ENCODE measurements around the gene CRIP3.
A peak's percentile ranks its signal among the peaks of the same experiment; 100 is the strongest.
"Not testable (repeated sequence)": the region's sequence is repeated elsewhere in the genome, so short reads cannot be mapped to it uniquely, and the experiment has no call there.

The CRIP3 gene

DNA sequence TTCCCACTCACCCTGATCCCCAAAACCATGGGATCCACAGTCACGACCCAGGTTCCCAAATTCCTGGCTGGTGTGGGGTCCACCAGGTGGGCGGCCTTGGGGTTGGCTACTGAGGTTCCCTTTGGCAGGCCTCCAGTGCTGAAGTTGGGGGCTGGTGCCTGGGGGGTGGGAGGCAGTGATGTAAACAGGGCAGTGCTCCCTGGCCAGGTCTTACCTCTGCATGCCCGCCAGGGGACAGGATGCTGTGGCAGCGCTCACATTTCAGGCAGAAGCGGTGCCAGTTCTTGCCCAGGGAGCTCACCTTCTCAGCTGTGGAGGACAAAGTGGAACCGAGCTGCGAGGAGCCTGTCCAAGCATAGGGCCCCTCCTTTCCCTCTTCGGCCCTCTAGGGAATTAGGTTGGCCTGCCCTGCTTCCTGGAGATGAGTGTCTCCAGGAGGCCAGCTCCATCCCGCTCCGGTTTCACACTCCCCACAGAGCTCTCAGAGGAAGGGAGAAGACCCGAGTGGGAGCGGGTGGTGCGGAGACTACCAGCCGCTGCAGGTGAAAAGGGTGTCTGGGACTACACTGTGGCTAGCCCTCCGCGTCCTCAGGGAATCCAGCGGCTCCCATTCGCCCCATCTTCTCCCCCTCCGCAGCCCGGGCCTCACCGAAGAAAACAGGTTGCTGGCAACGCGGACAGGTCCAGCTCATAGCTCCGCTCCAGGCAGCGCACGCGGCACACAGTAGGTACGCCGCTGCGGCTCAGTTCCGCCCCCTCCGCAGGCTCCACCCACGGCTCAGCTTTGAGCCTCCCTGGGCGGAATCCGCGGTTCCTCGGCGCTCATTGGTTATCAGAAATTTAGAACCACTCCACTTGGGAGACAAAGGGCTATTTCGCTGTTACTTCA, at the start of gene CRIP3:
CRIP3 (minus strand) TSS at position 726 of the 889 bp plus-strand sequence; CDS start at position 692, 34 bp downstream.
- TF ChIP-seq POLR2A (IDR thresholded peaks at IDR 0.05; ENCODE audit: low read depth, low read length): no peak
- no peak for FAIRE-seq
- DNase-seq (ENCODE audit: insufficient read length, low spot score): no peak

DNA sequence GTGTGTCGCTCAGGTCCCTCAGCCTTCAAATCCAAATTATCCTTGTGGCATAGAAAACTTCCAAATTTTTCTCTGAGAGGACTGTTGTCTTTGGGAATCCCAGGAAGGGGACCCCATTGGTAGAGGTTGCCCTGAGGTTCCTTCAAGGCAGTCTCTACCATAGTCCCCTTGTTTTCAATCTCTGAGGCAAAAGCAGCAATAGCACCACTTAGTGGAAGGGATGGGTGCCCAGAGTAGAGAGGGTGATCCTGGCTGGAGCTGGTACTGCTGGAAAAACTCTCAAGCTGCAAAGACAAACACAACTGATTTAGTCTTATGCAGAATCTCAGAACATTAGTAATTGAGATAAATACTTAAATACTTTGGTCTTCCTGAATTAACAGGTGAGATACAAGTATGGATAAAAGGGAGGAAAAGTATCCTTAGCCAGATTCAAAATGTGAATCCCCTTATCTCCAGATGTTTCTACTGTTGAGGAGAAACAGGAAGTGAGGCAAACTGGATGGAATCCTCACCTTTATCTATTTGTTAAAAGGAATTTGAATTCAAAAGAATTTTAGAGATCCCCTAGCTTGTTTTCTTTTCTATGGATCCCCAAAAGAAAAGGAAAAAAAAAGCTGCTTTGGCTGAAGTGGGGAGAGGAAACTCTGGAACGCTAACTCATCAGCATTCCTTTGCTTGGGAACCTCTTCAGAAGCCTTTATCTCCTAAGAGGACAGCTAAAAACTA, 47.4 kb upstream of the CRIP3 start:
- FAIRE-seq: no peak
- DNase-seq (ENCODE audit: insufficient read length, low spot score): no peak
- TF ChIP-seq POLR2A (IDR thresholded peaks at IDR 0.05; ENCODE audit: low read depth, low read length): no peak

DNA sequence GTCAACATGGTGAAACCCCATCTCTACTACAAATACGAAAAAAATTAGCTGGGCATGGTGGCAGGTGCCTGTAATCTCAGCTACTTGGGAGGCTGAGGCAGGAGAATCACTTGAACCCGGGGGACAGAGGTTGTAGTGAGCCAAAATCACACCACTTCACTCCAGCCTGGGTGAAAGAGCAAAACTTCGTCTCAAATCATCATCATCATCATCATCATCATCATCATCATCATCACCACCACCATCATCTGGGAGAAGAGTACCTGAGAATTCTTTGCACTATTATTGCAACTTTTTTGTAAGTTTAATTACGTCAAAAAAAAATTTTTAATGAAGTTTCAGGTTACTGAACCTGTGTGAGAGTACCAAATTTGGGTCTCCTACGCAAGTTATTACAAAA, 43.3 kb upstream of the CRIP3 start:
- FAIRE-seq; DNase-seq (ENCODE audit: insufficient read length, low spot score): not testable (repeated sequence)

GRCh38 chr6:43347444-43347843, 38.8 kb upstream of the CRIP3 start:
- TF ChIP-seq POLR2A (IDR thresholded peaks at IDR 0.05; ENCODE audit: low read depth, low read length): no peak
- FAIRE-seq: peak; percentile 6
- no peak for DNase-seq (ENCODE audit: insufficient read length, low spot score)

- FAIRE-seq: no peak
- TF ChIP-seq POLR2A (IDR thresholded peaks at IDR 0.05; ENCODE audit: low read depth, low read length): no peak
- DNase-seq (ENCODE audit: insufficient read length, low spot score): no peak
Measured at GRCh38 chr6:43347021-43347420, 38.4 kb upstream of the CRIP3 start.

- FAIRE-seq; DNase-seq (ENCODE audit: insufficient read length, low spot score): not testable (repeated sequence)
Measured at GRCh38 chr6:43346243-43346642, 37.6 kb upstream of the CRIP3 start.

GRCh38 chr6:43339168-43339567, 30.5 kb upstream of the CRIP3 start:
- DNase-seq (ENCODE audit: insufficient read length, low spot score): no peak
- FAIRE-seq: no peak
- TF ChIP-seq POLR2A (IDR thresholded peaks at IDR 0.05; ENCODE audit: low read depth, low read length): no peak

DNA sequence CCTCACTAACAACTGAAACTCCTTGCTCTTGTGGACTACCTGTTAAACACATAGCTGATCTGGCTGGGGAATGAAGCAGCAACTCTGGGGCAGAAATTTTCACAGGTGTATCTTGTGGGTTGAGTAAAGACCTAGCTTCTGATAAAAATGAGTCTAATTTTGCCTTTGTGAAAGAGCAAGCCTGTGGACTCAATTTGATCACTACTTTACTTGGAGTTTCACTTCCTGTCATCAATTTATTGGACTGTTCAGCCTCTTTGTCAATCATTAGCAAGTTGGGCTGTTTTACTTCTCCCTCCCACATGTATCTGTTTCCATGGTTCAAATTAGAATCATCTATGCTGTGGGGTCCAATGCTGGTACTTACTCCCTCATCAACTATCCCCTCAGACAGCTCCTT, 29.6 kb upstream of the CRIP3 start:
- FAIRE-seq (no peak), DNase-seq (ENCODE audit: insufficient read length, low spot score) (no peak)
- no peak for TF ChIP-seq POLR2A (IDR thresholded peaks at IDR 0.05; ENCODE audit: low read depth, low read length)

DNA sequence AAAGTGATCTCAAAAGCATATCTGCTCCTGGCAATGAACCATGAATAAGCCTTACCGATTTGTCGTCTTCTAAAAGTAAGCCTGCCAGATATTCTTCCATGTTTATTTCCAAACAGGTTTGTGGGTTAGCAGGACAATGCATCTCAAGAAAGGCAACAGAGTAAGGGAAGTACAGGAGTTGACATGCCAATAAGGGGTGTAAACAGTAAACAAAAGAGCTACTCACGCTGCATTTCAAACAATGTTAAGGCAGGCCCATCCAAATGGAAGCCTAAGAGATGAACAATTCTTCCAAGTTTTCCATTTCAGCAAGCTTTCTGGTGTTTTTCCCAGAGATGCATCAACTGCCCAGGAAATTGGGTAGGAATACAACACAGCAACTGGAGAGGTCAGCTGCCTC, 27.8 kb upstream of the CRIP3 start:
- TF ChIP-seq POLR2A (IDR thresholded peaks at IDR 0.05; ENCODE audit: low read depth, low read length): no peak
- FAIRE-seq (no peak), DNase-seq (ENCODE audit: insufficient read length, low spot score) (no peak)

DNA sequence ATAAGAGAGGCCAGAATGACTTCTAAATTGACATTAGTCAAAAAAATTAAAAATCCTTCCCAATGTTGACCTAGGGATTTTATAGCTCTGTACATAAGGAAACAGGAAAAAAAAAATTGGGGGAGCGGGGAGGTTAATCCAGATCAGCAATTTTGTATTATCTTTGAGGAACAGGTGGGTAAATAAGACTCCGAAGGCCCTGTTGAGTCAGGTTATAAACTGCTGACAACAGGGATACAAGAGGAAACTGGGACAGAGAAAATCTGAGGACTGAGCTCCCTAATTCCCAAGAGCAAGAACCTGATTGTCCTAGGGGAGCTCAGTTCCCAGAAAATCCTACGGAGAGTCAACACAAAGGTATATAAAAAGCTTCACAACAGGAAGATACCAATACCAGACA, 26.8 kb upstream of the CRIP3 start:
- no peak for DNase-seq (ENCODE audit: insufficient read length, low spot score)
- no peak for TF ChIP-seq POLR2A (IDR thresholded peaks at IDR 0.05; ENCODE audit: low read depth, low read length)
- FAIRE-seq: no peak

GRCh38 chr6:43334466-43335095, 26.0 kb upstream of the CRIP3 start:
- TF ChIP-seq POLR2A (IDR thresholded peaks at IDR 0.05; ENCODE audit: low read depth, low read length): no peak
- FAIRE-seq: peak; percentile 95
- peak; percentile 23 for DNase-seq (ENCODE audit: insufficient read length, low spot score)

DNA sequence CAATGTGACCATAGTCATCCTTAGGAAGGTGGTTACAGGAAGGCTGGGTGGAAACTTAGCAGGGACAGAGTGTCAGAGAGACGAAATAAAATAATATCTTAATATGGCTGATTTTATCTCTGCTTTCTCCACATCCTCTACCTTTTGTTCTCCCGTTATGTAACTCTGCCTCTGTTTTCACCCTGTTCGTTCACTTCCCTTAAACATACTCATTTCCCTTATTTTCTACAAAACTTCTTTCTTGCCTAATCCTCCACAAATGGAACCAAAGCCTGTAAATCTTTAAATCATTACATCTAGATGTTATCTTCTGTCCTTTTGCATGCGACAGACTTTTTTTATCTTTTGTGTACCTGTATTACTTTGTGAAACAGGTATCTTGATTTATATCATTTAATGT, 23.3 kb upstream of the CRIP3 start:
- DNase-seq (ENCODE audit: insufficient read length, low spot score) (no peak), FAIRE-seq (no peak)
- no peak for TF ChIP-seq POLR2A (IDR thresholded peaks at IDR 0.05; ENCODE audit: low read depth, low read length)

- FAIRE-seq (no peak), DNase-seq (ENCODE audit: insufficient read length, low spot score) (no peak)
- TF ChIP-seq POLR2A (IDR thresholded peaks at IDR 0.05; ENCODE audit: low read depth, low read length): no peak
Measured at GRCh38 chr6:43331470-43331869, 22.8 kb upstream of the CRIP3 start.

- TF ChIP-seq POLR2A (IDR thresholded peaks at IDR 0.05; ENCODE audit: low read depth, low read length): no peak
- DNase-seq (ENCODE audit: insufficient read length, low spot score) (no peak), FAIRE-seq (peak; percentile 69)
Measured at GRCh38 chr6:43328528-43328927, 19.9 kb upstream of the CRIP3 start.
